ENCODE data around the gene AGFG2. TPM values are rescaled to one million over a fixed set of nuclear protein-coding genes. Genes with fewer than 3 reads are reported as not detected.

The AGFG2 gene
- total and polyA plus RNA-seq, 2 of the 13 experiments (the other 11 are each of a cell fraction or from before 2014, with no cell fraction given): 125 to 132 TPM

DNA sequence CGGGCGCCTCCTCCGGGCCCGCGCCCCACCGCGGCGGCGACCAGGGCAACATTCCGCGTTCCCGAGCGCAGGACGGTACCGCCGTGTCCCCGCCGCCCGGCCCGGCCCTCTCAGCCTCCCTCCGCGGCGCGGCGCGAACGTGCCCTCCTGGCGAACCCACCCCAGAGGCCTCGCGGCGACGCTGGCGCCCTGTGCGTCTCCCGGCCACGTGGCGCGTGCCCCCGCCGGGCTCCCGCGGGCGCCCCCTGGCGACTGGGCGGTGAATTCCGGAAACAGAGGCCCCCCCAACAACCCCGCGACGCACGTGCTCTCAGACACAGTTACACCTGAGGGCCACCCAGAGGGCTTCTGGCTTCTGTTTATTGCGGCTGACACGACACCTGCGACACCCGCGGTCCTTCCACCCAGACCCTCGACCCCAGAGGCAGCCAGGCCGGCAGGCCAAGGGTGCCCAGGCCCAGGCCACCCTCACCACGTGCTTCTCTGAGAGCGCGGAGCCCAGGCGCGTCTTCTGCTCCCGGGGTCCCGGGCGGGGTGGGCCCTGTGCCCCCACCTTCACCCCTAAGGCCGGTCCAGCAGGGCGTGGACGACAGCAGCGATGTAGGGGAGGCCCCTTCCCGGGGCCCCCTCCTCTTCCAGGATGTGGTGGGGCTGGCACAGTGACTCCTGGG lies 34.8 kb downstream of the AGFG2 start, which contains the start of gene SAP25 (continued):
- TF ChIP-seq, protein P1, sequence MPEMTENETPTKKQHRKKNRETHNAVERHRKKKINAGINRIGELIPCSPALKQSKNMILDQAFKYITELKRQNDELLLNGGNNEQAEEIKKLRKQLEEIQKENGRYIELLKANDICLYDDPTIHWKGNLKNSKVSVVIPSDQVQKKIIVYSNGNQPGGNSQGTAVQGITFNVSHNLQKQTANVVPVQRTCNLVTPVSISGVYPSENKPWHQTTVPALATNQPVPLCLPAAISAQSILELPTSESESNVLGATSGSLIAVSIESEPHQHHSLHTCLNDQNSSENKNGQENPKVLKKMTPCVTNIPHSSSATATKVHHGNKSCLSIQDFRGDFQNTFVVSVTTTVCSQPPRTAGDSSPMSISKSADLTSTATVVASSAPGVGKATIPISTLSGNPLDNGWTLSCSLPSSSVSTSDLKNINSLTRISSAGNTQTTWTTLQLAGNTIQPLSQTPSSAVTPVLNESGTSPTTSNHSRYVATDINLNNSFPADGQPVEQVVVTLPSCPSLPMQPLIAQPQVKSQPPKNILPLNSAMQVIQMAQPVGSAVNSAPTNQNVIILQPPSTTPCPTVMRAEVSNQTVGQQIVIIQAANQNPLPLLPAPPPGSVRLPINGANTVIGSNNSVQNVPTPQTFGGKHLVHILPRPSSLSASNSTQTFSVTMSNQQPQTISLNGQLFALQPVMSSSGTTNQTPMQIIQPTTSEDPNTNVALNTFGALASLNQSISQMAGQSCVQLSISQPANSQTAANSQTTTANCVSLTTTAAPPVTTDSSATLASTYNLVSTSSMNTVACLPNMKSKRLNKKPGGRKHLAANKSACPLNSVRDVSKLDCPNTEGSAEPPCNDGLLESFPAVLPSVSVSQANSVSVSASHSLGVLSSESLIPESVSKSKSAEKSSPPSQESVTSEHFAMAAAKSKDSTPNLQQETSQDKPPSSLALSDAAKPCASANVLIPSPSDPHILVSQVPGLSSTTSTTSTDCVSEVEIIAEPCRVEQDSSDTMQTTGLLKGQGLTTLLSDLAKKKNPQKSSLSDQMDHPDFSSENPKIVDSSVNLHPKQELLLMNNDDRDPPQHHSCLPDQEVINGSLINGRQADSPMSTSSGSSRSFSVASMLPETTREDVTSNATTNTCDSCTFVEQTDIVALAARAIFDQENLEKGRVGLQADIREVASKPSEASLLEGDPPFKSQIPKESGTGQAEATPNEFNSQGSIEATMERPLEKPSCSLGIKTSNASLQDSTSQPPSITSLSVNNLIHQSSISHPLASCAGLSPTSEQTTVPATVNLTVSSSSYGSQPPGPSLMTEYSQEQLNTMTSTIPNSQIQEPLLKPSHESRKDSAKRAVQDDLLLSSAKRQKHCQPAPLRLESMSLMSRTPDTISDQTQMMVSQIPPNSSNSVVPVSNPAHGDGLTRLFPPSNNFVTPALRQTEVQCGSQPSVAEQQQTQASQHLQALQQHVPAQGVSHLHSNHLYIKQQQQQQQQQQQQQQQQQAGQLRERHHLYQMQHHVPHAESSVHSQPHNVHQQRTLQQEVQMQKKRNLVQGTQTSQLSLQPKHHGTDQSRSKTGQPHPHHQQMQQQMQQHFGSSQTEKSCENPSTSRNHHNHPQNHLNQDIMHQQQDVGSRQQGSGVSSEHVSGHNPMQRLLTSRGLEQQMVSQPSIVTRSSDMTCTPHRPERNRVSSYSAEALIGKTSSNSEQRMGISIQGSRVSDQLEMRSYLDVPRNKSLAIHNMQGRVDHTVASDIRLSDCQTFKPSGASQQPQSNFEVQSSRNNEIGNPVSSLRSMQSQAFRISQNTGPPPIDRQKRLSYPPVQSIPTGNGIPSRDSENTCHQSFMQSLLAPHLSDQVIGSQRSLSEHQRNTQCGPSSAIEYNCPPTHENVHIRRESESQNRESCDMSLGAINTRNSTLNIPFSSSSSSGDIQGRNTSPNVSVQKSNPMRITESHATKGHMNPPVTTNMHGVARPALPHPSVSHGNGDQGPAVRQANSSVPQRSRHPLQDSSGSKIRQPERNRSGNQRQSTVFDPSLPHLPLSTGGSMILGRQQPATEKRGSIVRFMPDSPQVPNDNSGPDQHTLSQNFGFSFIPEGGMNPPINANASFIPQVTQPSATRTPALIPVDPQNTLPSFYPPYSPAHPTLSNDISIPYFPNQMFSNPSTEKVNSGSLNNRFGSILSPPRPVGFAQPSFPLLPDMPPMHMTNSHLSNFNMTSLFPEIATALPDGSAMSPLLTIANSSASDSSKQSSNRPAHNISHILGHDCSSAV (CRISPR knock-in tag; IDR thresholded peaks at IDR 0.05; ENCODE audit: borderline replicate concordance): no peak
- TF ChIP-seq HNRNPK (IDR thresholded peaks at IDR 0.05; ENCODE audit: low read depth, low read length, poor library complexity, severe bottlenecking): peak; percentile 46
